ENCODE data around the gene PPM1H.

PPM1H gene

DNA sequence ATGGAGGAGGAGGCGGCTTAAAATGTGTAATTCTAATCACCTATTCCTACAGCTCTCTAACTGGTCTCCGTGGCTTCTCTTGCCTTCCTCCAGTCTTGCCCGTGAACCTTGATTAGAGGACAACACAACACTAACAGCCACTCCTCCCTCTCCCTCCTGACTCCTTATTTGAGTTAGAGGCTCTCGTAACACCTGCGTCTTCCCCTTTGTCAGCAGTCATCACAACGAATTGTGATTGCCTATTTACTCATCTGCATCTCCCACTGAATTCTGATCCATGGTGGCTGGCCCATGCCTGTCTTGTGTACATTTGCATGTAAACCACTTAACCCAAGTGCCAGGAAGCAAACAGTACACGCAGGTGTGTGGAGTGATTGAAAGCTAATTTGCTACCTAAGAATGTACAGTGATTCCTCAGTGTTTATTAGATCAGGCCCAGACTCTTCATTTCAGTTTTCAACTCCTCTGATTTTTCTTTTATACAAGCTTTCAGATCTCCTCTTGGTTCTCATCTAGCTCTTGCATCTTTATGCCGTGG is 313.8 kb downstream of the PPM1H start:
- Mint-ChIP-seq H3K4me3 (no peak overlapping the region), H3K9me3 (no peaks in the 10 kb centered on the region), H3K27me3 (ENCODE audit: low read depth, poor library complexity) (peaks cover 3% of the 10 kb centered on the region), H3K4me1 (peaks cover 24% of the 10 kb centered on the region), H3K27ac (peak overlapping the region; percentile 17), H3K36me3 (ENCODE audit: low read depth) (peaks cover 5% of the 10 kb centered on the region)
- no peak for TF ChIP-seq CTCF (IDR thresholded peaks at IDR 0.05)
- no peak for DNase-seq

DNA sequence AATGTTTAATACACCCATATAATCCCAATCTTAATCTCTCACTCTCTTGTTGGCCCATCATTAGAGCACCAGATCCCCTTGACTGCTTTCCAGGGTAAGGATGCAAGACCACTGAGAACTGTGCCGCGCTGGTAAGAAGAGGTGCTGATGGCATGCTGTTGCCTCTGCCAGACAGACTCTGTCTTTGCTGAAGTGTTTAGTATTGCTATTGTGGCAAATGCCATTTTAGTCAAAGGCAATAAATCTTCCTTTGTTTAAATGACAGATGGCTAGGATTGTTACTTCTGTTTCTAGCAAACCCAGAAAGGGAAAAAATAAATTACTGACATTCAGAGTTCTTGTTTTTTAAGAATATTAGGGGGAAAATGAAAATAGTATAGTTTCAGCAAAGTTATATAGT is 316.0 kb downstream of the PPM1H start:
- H3K36me3 Mint-ChIP-seq (ENCODE audit: low read depth): peaks cover 5% of the 10 kb centered on the region
- no peak overlapping the region for H3K4me3 Mint-ChIP-seq
- H3K9me3 Mint-ChIP-seq: no peaks in the 10 kb centered on the region

GRCh38 chr12:62618319-62618718 is 316.6 kb downstream of the PPM1H start:
- H3K27ac Mint-ChIP-seq: no peak overlapping the region
- no peak overlapping the region for H3K4me3 Mint-ChIP-seq
- H3K27me3 Mint-ChIP-seq (ENCODE audit: low read depth, poor library complexity): peaks cover 6% of the 10 kb centered on the region
- peaks cover 17% of the 10 kb centered on the region for H3K4me1 Mint-ChIP-seq
- DNase-seq: no peak
- TF ChIP-seq CTCF (IDR thresholded peaks at IDR 0.05): no peak
- no peaks in the 10 kb centered on the region for H3K9me3 Mint-ChIP-seq
- H3K36me3 Mint-ChIP-seq (ENCODE audit: low read depth): peaks cover 5% of the 10 kb centered on the region

More for the DNA sequence above, 316.0 kb downstream of the PPM1H start:
- no peak for DNase-seq
- Mint-ChIP-seq H3K27me3 (ENCODE audit: low read depth, poor library complexity) (peaks cover 6% of the 10 kb centered on the region), H3K27ac (no peak overlapping the region), H3K4me1 (peaks cover 17% of the 10 kb centered on the region)
- TF ChIP-seq CTCF (IDR thresholded peaks at IDR 0.05): no peak

DNA sequence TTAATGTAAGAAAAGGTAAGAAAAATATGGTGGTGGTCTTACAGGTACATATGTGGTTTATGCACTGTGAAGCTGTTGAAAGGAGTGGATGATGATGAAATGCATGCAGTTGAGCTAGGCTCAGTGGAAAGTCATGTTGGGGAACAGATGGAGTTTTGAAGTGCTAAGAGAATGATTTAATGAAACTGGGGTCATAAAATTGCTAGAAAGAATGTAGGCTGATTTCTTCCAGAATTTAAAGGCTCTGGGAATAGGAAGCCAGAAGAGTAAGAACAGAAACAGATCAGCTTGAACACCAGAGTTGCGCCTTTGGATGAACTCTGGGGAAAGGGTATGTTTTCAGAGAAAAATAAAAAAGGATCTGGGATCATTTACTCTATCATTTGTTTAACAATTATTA is 321.9 kb downstream of the PPM1H start:
- H3K36me3 Mint-ChIP-seq (ENCODE audit: low read depth): peaks cover 34% of the 10 kb centered on the region
- no peak overlapping the region for H3K4me3 Mint-ChIP-seq
- no peak for TF ChIP-seq CTCF (IDR thresholded peaks at IDR 0.05)
- no peaks in the 10 kb centered on the region for H3K4me1 Mint-ChIP-seq
- peaks cover 3% of the 10 kb centered on the region for H3K27me3 Mint-ChIP-seq (ENCODE audit: low read depth, poor library complexity)
- H3K9me3 Mint-ChIP-seq: no peaks in the 10 kb centered on the region
- DNase-seq: no peak
- no peak overlapping the region for H3K27ac Mint-ChIP-seq

GRCh38 chr12:62606654-62607053 is 328.3 kb downstream of the PPM1H start:
- DNase-seq: no peak
- Mint-ChIP-seq H3K27me3 (ENCODE audit: low read depth, poor library complexity) (no peaks in the 10 kb centered on the region), H3K27ac (no peak overlapping the region), H3K4me1 (peaks cover 28% of the 10 kb centered on the region), H3K4me3 (no peak overlapping the region), H3K36me3 (ENCODE audit: low read depth) (peaks cover 46% of the 10 kb centered on the region), H3K9me3 (no peaks in the 10 kb centered on the region)
- no peak for TF ChIP-seq CTCF (IDR thresholded peaks at IDR 0.05)

GRCh38 chr12:62605981-62606380 is 329.0 kb downstream of the PPM1H start:
- H3K36me3 Mint-ChIP-seq (ENCODE audit: low read depth): peaks cover 43% of the 10 kb centered on the region
- H3K4me3 Mint-ChIP-seq: peak overlapping the region; percentile 97
- no peak overlapping the region for H3K27ac Mint-ChIP-seq
- H3K9me3 Mint-ChIP-seq: no peaks in the 10 kb centered on the region
- H3K4me1 Mint-ChIP-seq: peaks cover 35% of the 10 kb centered on the region
- no peak for DNase-seq
- no peak for TF ChIP-seq CTCF (IDR thresholded peaks at IDR 0.05)
- no peaks in the 10 kb centered on the region for H3K27me3 Mint-ChIP-seq (ENCODE audit: low read depth, poor library complexity)
